HEK293 (cell line): Measurements from ENCODE around the gene CEP89.

ENCODE experiments used
- CTCF ChIA-PET: fragments of 350-600 bp; formaldehyde crosslinking; extraction: SDS; loops from one replicate; lab custom pipeline; 2021; ENCODE audit warnings: antibody characterized with exemption; lab: Yijun Ruan, JAX
- POLR2A ChIA-PET: fragments of 300-600 bp; formaldehyde crosslinking; extraction: SDS; loops from one replicate; lab custom pipeline; 2020; ENCODE audit warnings: antibody characterized with exemption, inconsistent platforms; lab: Yijun Ruan, JAX
- H3K27ac ChIP-seq: fragments of 200-500 bp; sonication (Bioruptor generic); 2 replicates; pipeline ENCODE4 v1.5.1; 2014; ENCODE audit warnings: low read depth, low read length, control low read depth, inconsistent platforms; ENCODE audit errors: extremely low read depth
- H3K36me3 ChIP-seq, 2 experiments: fragments of 200-500 bp in 1 of 2; sonication (Bioruptor generic) in 1 of 2; 1 replicate in 1 of 2; 2 replicates in 1 of 2; pipeline ENCODE4 v1.5.1; 2014 to 2017; ENCODE audit warnings: inconsistent platforms in 2 of 2, low read length in 2 of 2; ENCODE audit not compliant: control insufficient read depth in 2 of 2, insufficient read depth in 1 of 2
- H3K4me1 ChIP-seq: fragments of 200-500 bp; sonication (Bioruptor generic); 2 replicates; pipeline ENCODE4 v1.5.1; 2014; ENCODE audit warnings: mild to moderate bottlenecking, low read length, inconsistent platforms; ENCODE audit not compliant: control insufficient read depth, insufficient read depth
- H3K4me3 ChIP-seq: 2 replicates; pipeline ENCODE4 v1.5.1; 2011; ENCODE audit warnings: low read depth, mild to moderate bottlenecking, control low read depth, low read length, moderate library complexity
- H3K9me3 ChIP-seq: fragments of 200-500 bp; sonication (Bioruptor generic); 2 replicates; pipeline ENCODE4 v1.5.1; 2014; ENCODE audit warnings: low read depth, low read length, inconsistent platforms; ENCODE audit not compliant: control insufficient read depth, insufficient read depth
- GLIS1 ChIP-seq: fragments of 450-650 bp; formaldehyde crosslinking; IDR thresholded peaks from 2 replicates; pipeline ENCODE4 v1.5.1; 2016; ENCODE audit warnings: missing biosample characterization, missing genetic modification characterization
- HIC1 ChIP-seq: fragments of 450-650 bp; formaldehyde crosslinking; IDR thresholded peaks from 2 replicates; pipeline ENCODE4 v1.5.1; 2016; ENCODE audit warnings: missing biosample characterization, missing genetic modification characterization
- KLF17 ChIP-seq: fragments of 450-650 bp; formaldehyde crosslinking; IDR thresholded peaks from 2 replicates; pipeline ENCODE4 v1.5.1; 2016; ENCODE audit warnings: missing biosample characterization, missing genetic modification characterization
- SALL2 ChIP-seq: fragments of 450-650 bp; formaldehyde crosslinking; IDR thresholded peaks from 2 replicates; pipeline ENCODE4 v1.5.0; 2017; ENCODE audit warnings: missing biosample characterization, mild to moderate bottlenecking, missing genetic modification characterization, borderline replicate concordance
- SCRT1 ChIP-seq: fragments of 450-650 bp; formaldehyde crosslinking; IDR thresholded peaks from 2 replicates; pipeline ENCODE4 v1.5.1; 2016; ENCODE audit warnings: missing biosample characterization, missing genetic modification characterization, borderline replicate concordance
- SCRT2 ChIP-seq: fragments of 450-650 bp; formaldehyde crosslinking; IDR thresholded peaks from 2 replicates; pipeline ENCODE4 v1.5.1; 2016; ENCODE audit warnings: missing biosample characterization, missing genetic modification characterization
- ZBTB6 ChIP-seq: fragments of 450-650 bp; formaldehyde crosslinking; IDR thresholded peaks from 2 replicates; pipeline ENCODE4 v1.5.1; 2017; ENCODE audit warnings: missing biosample characterization, missing genetic modification characterization
- ZNF202 ChIP-seq: fragments of 450-650 bp; formaldehyde crosslinking; IDR thresholded peaks from 2 replicates; pipeline ENCODE4 v1.5.1; 2016; ENCODE audit warnings: missing biosample characterization, missing genetic modification characterization, borderline replicate concordance
- ZNF211 ChIP-seq: fragments of 450-650 bp; formaldehyde crosslinking; IDR thresholded peaks from 2 replicates; pipeline ENCODE4 v1.5.1; 2016; ENCODE audit warnings: low read depth, missing biosample characterization, missing genetic modification characterization
- ZNF23 ChIP-seq: fragments of 450-650 bp; formaldehyde crosslinking; IDR thresholded peaks from 2 replicates; pipeline ENCODE4 v1.5.1; 2016; ENCODE audit warnings: missing biosample characterization, missing genetic modification characterization, borderline replicate concordance
- ZNF571 ChIP-seq: fragments of 450-650 bp; formaldehyde crosslinking; IDR thresholded peaks from 2 replicates; pipeline ENCODE4 v1.5.0; 2017; ENCODE audit warnings: missing biosample characterization, missing genetic modification characterization
- ZNF600 ChIP-seq: fragments of 450-650 bp; formaldehyde crosslinking; IDR thresholded peaks from 2 replicates; pipeline ENCODE4 v1.5.1; 2016; ENCODE audit warnings: missing biosample characterization, missing genetic modification characterization
- ZNF621 ChIP-seq: fragments of 450-650 bp; formaldehyde crosslinking; IDR thresholded peaks from 2 replicates; pipeline ENCODE4 v1.5.1; 2017; ENCODE audit warnings: missing biosample characterization, missing genetic modification characterization
- ZNF654 ChIP-seq: fragments of 450-650 bp; formaldehyde crosslinking; IDR thresholded peaks from 2 replicates; pipeline ENCODE4 v1.5.1; 2016; ENCODE audit warnings: low read depth, missing biosample characterization, missing genetic modification characterization
- ZNF791 ChIP-seq: fragments of 450-650 bp; formaldehyde crosslinking; IDR thresholded peaks from 2 replicates; pipeline ENCODE4 v1.5.1; 2016; ENCODE audit warnings: missing biosample characterization, missing genetic modification characterization
- TF ChIP-seq, protein P1 (sequence below): fragments of 450-650 bp; formaldehyde crosslinking; IDR thresholded peaks from 2 replicates; pipeline ENCODE4 v1.5.1; 2017; ENCODE audit warnings: missing biosample characterization, missing genetic modification characterization
- TF ChIP-seq, protein P2 (sequence below): fragments of 450-650 bp; formaldehyde crosslinking; IDR thresholded peaks from 2 replicates; pipeline ENCODE4 v1.5.0; 2017; ENCODE audit warnings: missing biosample characterization, missing genetic modification characterization, borderline replicate concordance

The CEP89 gene

GRCh38 chr19:32928806-32929205, 43.0 kb downstream of the CEP89 start:
- Histone ChIP-seq H3K4me3 (no peak overlapping the region), H3K4me1 (no peaks in the 10 kb centered on the region), H3K36me3 (peaks cover 59 to 90% of the 10 kb centered on the region in 2 experiments), H3K27ac (no peak overlapping the region), H3K9me3 (peaks cover 11% of the 10 kb centered on the region)
- TF ChIP-seq GLIS1 (tag by site-specific recombination) = no peak
- TF ChIP-seq, protein P1, sequence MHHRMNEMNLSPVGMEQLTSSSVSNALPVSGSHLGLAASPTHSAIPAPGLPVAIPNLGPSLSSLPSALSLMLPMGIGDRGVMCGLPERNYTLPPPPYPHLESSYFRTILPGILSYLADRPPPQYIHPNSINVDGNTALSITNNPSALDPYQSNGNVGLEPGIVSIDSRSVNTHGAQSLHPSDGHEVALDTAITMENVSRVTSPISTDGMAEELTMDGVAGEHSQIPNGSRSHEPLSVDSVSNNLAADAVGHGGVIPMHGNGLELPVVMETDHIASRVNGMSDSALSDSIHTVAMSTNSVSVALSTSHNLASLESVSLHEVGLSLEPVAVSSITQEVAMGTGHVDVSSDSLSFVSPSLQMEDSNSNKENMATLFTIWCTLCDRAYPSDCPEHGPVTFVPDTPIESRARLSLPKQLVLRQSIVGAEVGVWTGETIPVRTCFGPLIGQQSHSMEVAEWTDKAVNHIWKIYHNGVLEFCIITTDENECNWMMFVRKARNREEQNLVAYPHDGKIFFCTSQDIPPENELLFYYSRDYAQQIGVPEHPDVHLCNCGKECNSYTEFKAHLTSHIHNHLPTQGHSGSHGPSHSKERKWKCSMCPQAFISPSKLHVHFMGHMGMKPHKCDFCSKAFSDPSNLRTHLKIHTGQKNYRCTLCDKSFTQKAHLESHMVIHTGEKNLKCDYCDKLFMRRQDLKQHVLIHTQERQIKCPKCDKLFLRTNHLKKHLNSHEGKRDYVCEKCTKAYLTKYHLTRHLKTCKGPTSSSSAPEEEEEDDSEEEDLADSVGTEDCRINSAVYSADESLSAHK (tag by site-specific recombination) = no peak
- no peak for TF ChIP-seq ZNF654
- TF ChIP-seq SCRT2 = no peak
- no peak for TF ChIP-seq ZNF211
- no peak for TF ChIP-seq KLF17
- TF ChIP-seq SCRT1 = no peak
- no peak for TF ChIP-seq HIC1 (tag by site-specific recombination)
- TF ChIP-seq, protein P2, sequence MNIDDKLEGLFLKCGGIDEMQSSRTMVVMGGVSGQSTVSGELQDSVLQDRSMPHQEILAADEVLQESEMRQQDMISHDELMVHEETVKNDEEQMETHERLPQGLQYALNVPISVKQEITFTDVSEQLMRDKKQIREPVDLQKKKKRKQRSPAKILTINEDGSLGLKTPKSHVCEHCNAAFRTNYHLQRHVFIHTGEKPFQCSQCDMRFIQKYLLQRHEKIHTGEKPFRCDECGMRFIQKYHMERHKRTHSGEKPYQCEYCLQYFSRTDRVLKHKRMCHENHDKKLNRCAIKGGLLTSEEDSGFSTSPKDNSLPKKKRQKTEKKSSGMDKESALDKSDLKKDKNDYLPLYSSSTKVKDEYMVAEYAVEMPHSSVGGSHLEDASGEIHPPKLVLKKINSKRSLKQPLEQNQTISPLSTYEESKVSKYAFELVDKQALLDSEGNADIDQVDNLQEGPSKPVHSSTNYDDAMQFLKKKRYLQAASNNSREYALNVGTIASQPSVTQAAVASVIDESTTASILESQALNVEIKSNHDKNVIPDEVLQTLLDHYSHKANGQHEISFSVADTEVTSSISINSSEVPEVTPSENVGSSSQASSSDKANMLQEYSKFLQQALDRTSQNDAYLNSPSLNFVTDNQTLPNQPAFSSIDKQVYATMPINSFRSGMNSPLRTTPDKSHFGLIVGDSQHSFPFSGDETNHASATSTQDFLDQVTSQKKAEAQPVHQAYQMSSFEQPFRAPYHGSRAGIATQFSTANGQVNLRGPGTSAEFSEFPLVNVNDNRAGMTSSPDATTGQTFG (tag by site-specific recombination) = no peak
- TF ChIP-seq ZNF571 = no peak
- TF ChIP-seq ZBTB6 = no peak
- TF ChIP-seq ZNF23 (tag by site-specific recombination) = no peak
- TF ChIP-seq SALL2 = no peak
- no peak for TF ChIP-seq ZNF621 (tag by site-specific recombination)
- no peak for TF ChIP-seq ZNF202 (tag by site-specific recombination)
- ChIA-PET POLR2A (interaction anchor here (0.6 kb wide), 1 partner anchor 247 kb away, joined by 5 read pairs; no protein-coding TSS in a partner anchor), CTCF (interaction anchor here (0.6 kb wide), 1 partner anchor 37 kb away, joined by 3 read pairs; no protein-coding TSS in a partner anchor)

- Histone ChIP-seq H3K4me1 (no peaks in the 10 kb centered on the region), H3K9me3 (peaks cover 11% of the 10 kb centered on the region), H3K36me3 (peaks cover 38 to 79% of the 10 kb centered on the region in 2 experiments), H3K4me3 (no peak overlapping the region), H3K27ac (no peak overlapping the region)
- POLR2A ChIA-PET = no interaction called here
- CTCF ChIA-PET = interaction anchor here (0.7 kb wide), 1 partner anchor 582 kb away, joined by 3 read pairs; no protein-coding TSS in a partner anchor
- TF ChIP-seq ZNF600 (tag by site-specific recombination) (peak; percentile 59; the same call in 1 of the 2 replicates), ZNF791 (tag by site-specific recombination) (no peak)
These were observed 47.6 kb downstream of the CEP89 start for GRCh38 chr19:32924200-32924599.
